Measurements from ENCODE around the gene TLE4. TPM values are rescaled to one million over a fixed set of nuclear protein-coding genes. Genes with fewer than 3 reads are reported as not detected.

Gene TLE4
- polyA plus RNA-seq, 2 of the 4 experiments (the other 2 are of a cell fraction) = 14.3 to 23.1 TPM

- Histone ChIP-seq H3K9me3 (no peaks in the 10 kb centered on the region), H3K4me2 (no peak overlapping the region), H3K4me3 (no peak overlapping the region), H3K27ac (no peak overlapping the region), H3K4me1 (peaks cover 46% of the 10 kb centered on the region)
- FAIRE-seq (no peak), DNase-seq (ENCODE audit: low read depth in 1 of 2, low spot score in 1 of 2) (no peak), ATAC-seq (no peak)
- ChIA-PET POLR2A (no interaction called here), CTCF (no interaction called here)
- TF ChIP-seq E2F6 (IDR thresholded peaks at IDR 0.05; ENCODE audit: borderline replicate concordance, low read depth) (no peak), NFE2L2 (conservative IDR thresholded peaks at IDR 0.05; ENCODE audit: low read length) (no peak), ESRRA (IDR thresholded peaks at IDR 0.05; ENCODE audit: borderline replicate concordance, low read length) (no peak), EP300 (IDR thresholded peaks at IDR 0.05) (no peak)
- WGBS (ENCODE audit: missing lambda C conversion rate) = 87% methylated on average over 6 of the region's 6 CpGs
Observed at GRCh38 chr9:79663300-79663699, 91.5 kb downstream of the TLE4 start.

DNA sequence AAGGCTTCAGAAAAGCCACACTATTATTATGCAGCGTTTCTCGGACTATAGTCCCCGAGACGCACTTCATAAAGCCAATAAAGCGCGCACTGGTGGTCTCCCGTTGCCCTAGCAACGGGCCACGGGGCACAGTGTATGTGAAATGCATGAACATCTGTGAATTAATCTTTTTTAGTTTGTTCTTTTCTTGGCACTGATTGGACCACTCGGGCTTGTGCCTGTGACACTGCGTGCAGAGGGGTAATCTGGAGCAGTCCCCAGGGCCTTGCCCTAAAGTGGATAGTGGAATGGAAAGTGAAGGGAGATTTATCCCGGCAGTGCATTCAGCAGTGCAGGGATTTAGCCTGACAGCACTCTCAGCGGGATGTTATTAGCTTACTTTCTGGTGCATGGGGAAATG, 92.1 kb downstream of the TLE4 start:
- H3K27ac ChIP-seq = peak overlapping the region in 1 of 2 experiments; percentile 13; a peak in 1 of 6 replicates
- FAIRE-seq (no peak), DNase-seq (ENCODE audit: low read depth in 1 of 2, low spot score in 1 of 2) (no peak), ATAC-seq (peak; percentile 36 to 43; a peak in 4 of 6 replicates)
- TF ChIP-seq MYC (IDR thresholded peaks at IDR 0.05; ENCODE audit: borderline replicate concordance, low read length) (no peak), KDM5A (IDR thresholded peaks at IDR 0.05) (no peak), TFCP2L1 (CRISPR knock-in tag; IDR thresholded peaks at IDR 0.05) (no peak), ZNF302 (CRISPR knock-in tag; IDR thresholded peaks at IDR 0.05) (no peak), CHD4 (IDR thresholded peaks at IDR 0.05; ENCODE audit: borderline replicate concordance) (no peak), TP53 (CRISPR knock-in tag; IDR thresholded peaks at IDR 0.05) (no peak), SMC3 (IDR thresholded peaks at IDR 0.05) (no peak), GATA3 (IDR thresholded peaks at IDR 0.05; ENCODE audit: borderline replicate concordance) (no peak), RARB (CRISPR knock-in tag; IDR thresholded peaks at IDR 0.05) (no peak), POLR2A (IDR thresholded peaks at IDR 0.05; ENCODE audit: low read length) (no peak), HOXB13 (CRISPR knock-in tag; IDR thresholded peaks at IDR 0.05; ENCODE audit: low read depth) (no peak)
- TF ChIP-seq, protein P1, sequence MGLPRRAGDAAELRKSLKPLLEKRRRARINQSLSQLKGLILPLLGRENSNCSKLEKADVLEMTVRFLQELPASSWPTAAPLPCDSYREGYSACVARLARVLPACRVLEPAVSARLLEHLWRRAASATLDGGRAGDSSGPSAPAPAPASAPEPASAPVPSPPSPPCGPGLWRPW (IDR thresholded peaks at IDR 0.05) = no peak
- peaks cover 52% of the 10 kb centered on the region for H3K4me1 ChIP-seq
- no peaks in the 10 kb centered on the region for H3K9me3 ChIP-seq
- 95% methylated on average over 13 of the region's 13 CpGs for WGBS (ENCODE audit: missing lambda C conversion rate)
- H3K4me3 ChIP-seq = no peak overlapping the region
- H3K4me2 ChIP-seq = peak overlapping the region; percentile 50
- ChIA-PET POLR2A (no interaction called here), CTCF (no interaction called here)

- Histone ChIP-seq H3K4me2 (peak overlapping the region; percentile 50), H3K27ac (peak overlapping the region in 1 of 2 experiments; percentile 13; a peak in 1 of 6 replicates), H3K4me1 (peaks cover 55% of the 10 kb centered on the region), H3K4me3 (no peak overlapping the region), H3K9me3 (no peaks in the 10 kb centered on the region)
- TF ChIP-seq HEYL (CRISPR knock-in tag; IDR thresholded peaks at IDR 0.05) (no peak), RCOR1 (IDR thresholded peaks at IDR 0.05; ENCODE audit: low read depth, low read length) (no peak), GATA3 (IDR thresholded peaks at IDR 0.05; ENCODE audit: borderline replicate concordance) (peak; percentile 55; the same call in 1 of the 2 replicates), CEBPB (IDR thresholded peaks at IDR 0.05) (no peak), HOXB13 (CRISPR knock-in tag; IDR thresholded peaks at IDR 0.05; ENCODE audit: low read depth) (no peak)
- TF ChIP-seq, protein P2, sequence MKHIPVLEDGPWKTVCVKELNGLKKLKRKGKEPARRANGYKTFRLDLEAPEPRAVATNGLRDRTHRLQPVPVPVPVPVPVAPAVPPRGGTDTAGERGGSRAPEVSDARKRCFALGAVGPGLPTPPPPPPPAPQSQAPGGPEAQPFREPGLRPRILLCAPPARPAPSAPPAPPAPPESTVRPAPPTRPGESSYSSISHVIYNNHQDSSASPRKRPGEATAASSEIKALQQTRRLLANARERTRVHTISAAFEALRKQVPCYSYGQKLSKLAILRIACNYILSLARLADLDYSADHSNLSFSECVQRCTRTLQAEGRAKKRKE (CRISPR knock-in tag; IDR thresholded peaks at IDR 0.05; ENCODE audit: low read depth) = no peak
- 26% methylated on average over 5 of the region's 5 CpGs for WGBS (ENCODE audit: missing lambda C conversion rate)
- ChIA-PET POLR2A (interaction anchor here (1.0 kb wide), 1 partner anchor 92 kb away, joined by 3 read pairs; no protein-coding TSS in a partner anchor), CTCF (no interaction called here)
- FAIRE-seq (peak; percentile 84), DNase-seq (ENCODE audit: low read depth in 1 of 2, low spot score in 1 of 2) (peak in 1 of 2 experiments; percentile 59), ATAC-seq (peak; percentile 56 to 74; a peak in 5 of 6 replicates)
Observed at GRCh38 chr9:79664375-79664831, 92.6 kb downstream of the TLE4 start.

DNA sequence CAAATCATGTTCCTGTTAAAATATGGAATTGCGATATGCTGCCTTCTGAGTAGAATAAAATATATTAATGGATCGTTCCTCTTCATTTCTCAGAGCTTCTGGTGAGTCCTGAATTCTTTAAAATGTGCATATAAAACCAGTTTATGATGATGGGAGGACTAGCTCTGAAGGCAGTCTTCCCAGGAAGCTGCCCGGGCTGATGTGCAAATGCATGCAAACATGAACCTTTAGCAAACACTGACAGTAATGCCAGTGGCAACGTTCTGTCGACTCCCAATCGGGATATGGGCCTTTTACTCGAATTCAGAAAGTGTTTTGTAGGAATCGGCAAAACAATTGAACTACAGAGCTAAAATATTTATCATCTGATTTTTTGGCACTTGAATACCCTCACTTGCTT, 93.6 kb downstream of the TLE4 start:
- DNase-seq (ENCODE audit: low read depth in 1 of 2, low spot score in 1 of 2) = no peak
- no peak for ATAC-seq
- Histone ChIP-seq H3K27ac (no peak overlapping the region; a peak in 1 of 6 replicates), H3K4me1 (peaks cover 64% of the 10 kb centered on the region), H3K9me3 (no peaks in the 10 kb centered on the region), H3K4me2 (peak overlapping the region; percentile 50; the same call in 1 of the 3 replicates), H3K4me3 (no peak overlapping the region)
- TF ChIP-seq EHMT2 (IDR thresholded peaks at IDR 0.05; ENCODE audit: low read depth) = no peak
- FAIRE-seq = no peak
- CTCF ChIA-PET = no interaction called here
- 52% methylated on average over 8 of the region's 8 CpGs for WGBS (ENCODE audit: missing lambda C conversion rate)
- POLR2A ChIA-PET = interaction anchor here (1.0 kb wide), 1 partner anchor 93 kb away, joined by 3 read pairs; no protein-coding TSS in a partner anchor

Measured in A549 (cell line).